Fibroblast of lung (primary cell): ENCODE results near the gene PSMA5.

Experiments
- EZH2 ChIP-seq: IDR thresholded peaks from 2 replicates; pipeline ENCODE4 v1.5.1; 2012; ENCODE audit warnings: low read length, control low read depth, mild to moderate bottlenecking; ENCODE audit errors: missing control alignments
- TF ChIP-seq, protein P1 (sequence below), 2 donors: IDR thresholded peaks in 1 of 2; conservative IDR thresholded peaks in 1 of 2; 1 replicate in 1 of 2; 2 replicates in 1 of 2; pipeline ENCODE4 v1.5.1; 2011 to 2012; ENCODE audit warnings: low read length in 2 of 2, control low read depth in 1 of 2, inconsistent platforms in 1 of 2, low read depth in 1 of 2, mild to moderate bottlenecking in 1 of 2

DNA sequence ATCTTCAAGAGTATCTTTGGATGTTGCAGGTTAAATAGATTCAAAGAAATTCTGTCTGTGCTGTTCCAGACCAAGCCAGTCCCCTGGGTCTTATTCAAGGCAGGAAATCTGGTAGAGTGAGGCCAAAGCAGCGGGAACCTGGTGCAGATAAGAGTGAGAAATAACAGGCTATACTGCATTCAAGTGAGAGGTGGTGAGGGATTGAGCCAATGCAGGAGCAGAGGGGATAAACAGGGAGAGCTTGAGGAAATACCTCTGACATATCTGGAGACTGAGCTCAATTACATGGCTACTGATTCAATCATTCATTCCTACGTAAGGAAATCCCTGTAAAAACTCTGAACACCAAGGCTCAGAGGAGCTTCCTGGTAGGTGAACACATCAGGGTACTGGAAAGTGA, 17.2 kb upstream of the PSMA5 start:
- TF ChIP-seq, protein P1, sequence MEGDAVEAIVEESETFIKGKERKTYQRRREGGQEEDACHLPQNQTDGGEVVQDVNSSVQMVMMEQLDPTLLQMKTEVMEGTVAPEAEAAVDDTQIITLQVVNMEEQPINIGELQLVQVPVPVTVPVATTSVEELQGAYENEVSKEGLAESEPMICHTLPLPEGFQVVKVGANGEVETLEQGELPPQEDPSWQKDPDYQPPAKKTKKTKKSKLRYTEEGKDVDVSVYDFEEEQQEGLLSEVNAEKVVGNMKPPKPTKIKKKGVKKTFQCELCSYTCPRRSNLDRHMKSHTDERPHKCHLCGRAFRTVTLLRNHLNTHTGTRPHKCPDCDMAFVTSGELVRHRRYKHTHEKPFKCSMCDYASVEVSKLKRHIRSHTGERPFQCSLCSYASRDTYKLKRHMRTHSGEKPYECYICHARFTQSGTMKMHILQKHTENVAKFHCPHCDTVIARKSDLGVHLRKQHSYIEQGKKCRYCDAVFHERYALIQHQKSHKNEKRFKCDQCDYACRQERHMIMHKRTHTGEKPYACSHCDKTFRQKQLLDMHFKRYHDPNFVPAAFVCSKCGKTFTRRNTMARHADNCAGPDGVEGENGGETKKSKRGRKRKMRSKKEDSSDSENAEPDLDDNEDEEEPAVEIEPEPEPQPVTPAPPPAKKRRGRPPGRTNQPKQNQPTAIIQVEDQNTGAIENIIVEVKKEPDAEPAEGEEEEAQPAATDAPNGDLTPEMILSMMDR (conservative IDR thresholded peaks at IDR 0.05 in 1 of 2, IDR thresholded peaks at IDR 0.05 in 1 of 2; ENCODE audit: low read depth in 1 of 2, low read length in 2 of 2): no peak
- TF ChIP-seq EZH2: no peak
